OCI-LY1 (cell line): ENCODE results near the gene CEP85L.

ENCODE experiments used
- H2AFZ ChIP-seq: fragments of 200-600 bp; sonication (generic), shearing (Covaris generic); 2 replicates; pipeline ENCODE4 v1.6.0; 2014; ENCODE audit warnings: antibody characterized with exemption, mild to moderate bottlenecking, low read length
- H3F3A ChIP-seq: fragments of 200-600 bp; sonication (generic), shearing (Covaris generic); 2 replicates; pipeline ENCODE4 v1.6.0; 2014; ENCODE audit warnings: mild to moderate bottlenecking, antibody characterized with exemption, low read length, moderate library complexity; ENCODE audit not compliant: insufficient read depth
- H3K27ac ChIP-seq: fragments of 200-600 bp; sonication (generic); 2 replicates; pipeline ENCODE4 v1.5.1; 2014; ENCODE audit warnings: low read length, mixed run types, mild to moderate bottlenecking, low read depth; ENCODE audit not compliant: poor library complexity, severe bottlenecking
- H3K27me3 ChIP-seq: fragments of 200-600 bp; sonication (generic); 2 replicates; pipeline ENCODE4 v1.6.0; 2014; ENCODE audit warnings: antibody characterized with exemption, mild to moderate bottlenecking, low read length, moderate library complexity; ENCODE audit not compliant: insufficient read depth
- H3K36me3 ChIP-seq: fragments of 200-600 bp; sonication (generic); 2 replicates; pipeline ENCODE4 v1.6.1; 2014; ENCODE audit warnings: mild to moderate bottlenecking, antibody characterized with exemption, low read length, moderate library complexity, mixed read lengths; ENCODE audit not compliant: insufficient read depth
- H3K4me1 ChIP-seq: fragments of 200-600 bp; sonication (generic); 2 replicates; pipeline ENCODE4 v1.5.1; 2014; ENCODE audit warnings: mild to moderate bottlenecking, low read length, moderate library complexity; ENCODE audit not compliant: insufficient read depth, severe bottlenecking
- H3K4me2 ChIP-seq: fragments of 200-600 bp; sonication (generic), shearing (Covaris generic); 2 replicates; pipeline ENCODE4 v1.6.1; 2014; ENCODE audit warnings: low read length
- H3K4me3 ChIP-seq: fragments of 200-600 bp; sonication (generic); 2 replicates; pipeline ENCODE4 v1.5.1; 2014; ENCODE audit warnings: low read length, low read depth, mild to moderate bottlenecking, mixed read lengths; ENCODE audit not compliant: poor library complexity, severe bottlenecking
- H3K79me2 ChIP-seq: fragments of 200-600 bp; shearing (Covaris generic); 2 replicates; pipeline ENCODE4 v1.6.1; 2016; ENCODE audit warnings: mixed run types, low read length, mixed read lengths; ENCODE audit not compliant: insufficient read depth
- H3K9ac ChIP-seq: fragments of 200-600 bp; sonication (generic), shearing (Covaris generic); 2 replicates; pipeline ENCODE4 v1.6.1; 2014; ENCODE audit warnings: mild to moderate bottlenecking, low read length, mixed read lengths
- H3K9me2 ChIP-seq: fragments of 200-600 bp; sonication (generic), shearing (Covaris generic); 2 replicates; pipeline ENCODE4 v1.6.1; 2014; ENCODE audit warnings: low read depth, mild to moderate bottlenecking, low read length, mixed read lengths
- H3K9me3 ChIP-seq: fragments of 200-600 bp; shearing (Covaris generic); 2 replicates; pipeline ENCODE4 v1.6.1; 2014; ENCODE audit warnings: low read length, mixed read lengths
- H4K20me1 ChIP-seq: fragments of 200-600 bp; sonication (generic), shearing (Covaris generic); 2 replicates; pipeline ENCODE4 v1.6.0; 2016; ENCODE audit warnings: mild to moderate bottlenecking, low read length; ENCODE audit not compliant: insufficient read depth
- EZH2 ChIP-seq: fragments of 200-600 bp; sonication (generic), shearing (Covaris generic); IDR thresholded peaks from 2 replicates; pipeline ENCODE4 v1.8.0; 2017; ENCODE audit warnings: borderline replicate concordance, mixed run types, mild to moderate bottlenecking, antibody characterized with exemption, low read length, moderate library complexity, mixed read lengths
- TF ChIP-seq, protein P1 (sequence below): fragments of 200-600 bp; sonication (generic), shearing (Covaris generic); IDR thresholded peaks from 2 replicates; pipeline ENCODE4 v1.5.1; 2017; ENCODE audit warnings: mild to moderate bottlenecking, antibody characterized with exemption, low read length, moderate library complexity, mixed read lengths

The CEP85L gene

DNA sequence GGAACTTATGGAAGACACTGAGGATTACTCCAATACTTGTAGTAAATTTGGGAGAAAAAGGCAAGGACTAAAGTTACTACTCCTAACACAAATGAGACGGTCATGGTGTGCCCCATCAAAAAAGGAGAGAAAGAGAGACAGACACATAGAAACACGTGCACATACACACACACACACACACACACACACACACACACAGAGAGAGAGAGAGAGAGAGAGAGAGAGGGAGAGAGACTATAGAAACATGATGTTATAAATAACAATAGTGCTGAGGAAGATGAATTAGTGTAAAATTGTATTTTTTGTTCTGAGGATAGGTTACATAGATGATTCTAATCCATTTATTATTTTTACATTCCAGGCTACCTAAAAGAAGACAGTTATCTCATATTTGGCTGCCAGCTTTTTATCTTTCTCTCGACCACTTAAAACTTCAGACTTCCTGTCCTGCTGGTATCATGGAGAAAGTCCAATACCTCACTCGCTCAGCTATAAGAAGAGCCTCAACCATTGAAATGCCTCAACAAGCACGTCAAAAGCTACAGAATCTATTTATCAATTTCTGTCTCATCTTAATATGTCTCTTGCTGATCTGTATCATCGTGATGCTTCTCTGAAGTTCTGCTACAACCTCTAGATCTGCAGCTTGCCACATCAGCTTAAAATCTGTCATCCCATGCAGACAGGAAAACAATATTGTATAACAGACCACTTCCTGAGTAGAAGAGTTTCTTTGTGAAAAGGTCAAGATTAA is 92.8 kb downstream of the CEP85L start:
- H2AFZ ChIP-seq = no peak overlapping the region
- H3K79me2 ChIP-seq = no peaks in the 10 kb centered on the region
- TF ChIP-seq EZH2 = no peak
- TF ChIP-seq, protein P1, sequence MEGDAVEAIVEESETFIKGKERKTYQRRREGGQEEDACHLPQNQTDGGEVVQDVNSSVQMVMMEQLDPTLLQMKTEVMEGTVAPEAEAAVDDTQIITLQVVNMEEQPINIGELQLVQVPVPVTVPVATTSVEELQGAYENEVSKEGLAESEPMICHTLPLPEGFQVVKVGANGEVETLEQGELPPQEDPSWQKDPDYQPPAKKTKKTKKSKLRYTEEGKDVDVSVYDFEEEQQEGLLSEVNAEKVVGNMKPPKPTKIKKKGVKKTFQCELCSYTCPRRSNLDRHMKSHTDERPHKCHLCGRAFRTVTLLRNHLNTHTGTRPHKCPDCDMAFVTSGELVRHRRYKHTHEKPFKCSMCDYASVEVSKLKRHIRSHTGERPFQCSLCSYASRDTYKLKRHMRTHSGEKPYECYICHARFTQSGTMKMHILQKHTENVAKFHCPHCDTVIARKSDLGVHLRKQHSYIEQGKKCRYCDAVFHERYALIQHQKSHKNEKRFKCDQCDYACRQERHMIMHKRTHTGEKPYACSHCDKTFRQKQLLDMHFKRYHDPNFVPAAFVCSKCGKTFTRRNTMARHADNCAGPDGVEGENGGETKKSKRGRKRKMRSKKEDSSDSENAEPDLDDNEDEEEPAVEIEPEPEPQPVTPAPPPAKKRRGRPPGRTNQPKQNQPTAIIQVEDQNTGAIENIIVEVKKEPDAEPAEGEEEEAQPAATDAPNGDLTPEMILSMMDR = no peak
- no peaks in the 10 kb centered on the region for H3K27me3 ChIP-seq
- H3K27ac ChIP-seq = no peak overlapping the region
- H3F3A ChIP-seq = no peaks in the 10 kb centered on the region
- no peaks in the 10 kb centered on the region for H3K9me2 ChIP-seq
- H3K9me3 ChIP-seq = no peaks in the 10 kb centered on the region
- no peak overlapping the region for H3K9ac ChIP-seq
- no peak overlapping the region for H3K4me2 ChIP-seq
- H3K4me3 ChIP-seq = no peak overlapping the region
- H3K36me3 ChIP-seq = no peaks in the 10 kb centered on the region
- no peaks in the 10 kb centered on the region for H3K4me1 ChIP-seq
- no peaks in the 10 kb centered on the region for H4K20me1 ChIP-seq

DNA sequence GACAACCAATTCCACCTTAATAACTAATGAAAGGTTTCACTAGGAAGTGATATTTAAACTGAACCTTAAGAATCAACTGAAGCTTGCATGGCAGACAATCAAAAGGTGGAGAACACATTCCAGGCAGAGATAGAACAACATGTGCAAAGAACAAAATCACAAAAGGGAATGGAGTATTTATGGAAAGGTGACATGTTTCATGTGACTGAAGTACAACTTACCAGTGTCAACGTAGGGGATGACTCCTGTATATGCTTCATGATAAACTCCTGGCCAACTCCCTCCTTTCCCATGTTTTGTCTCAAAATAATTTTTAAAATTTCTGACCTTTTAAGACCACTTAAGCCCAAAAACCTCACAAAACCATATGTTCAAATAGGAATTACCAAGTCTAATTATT is 96.7 kb downstream of the CEP85L start:
- H3F3A ChIP-seq = no peaks in the 10 kb centered on the region
- no peak overlapping the region for H3K9ac ChIP-seq
- H2AFZ ChIP-seq = no peak overlapping the region
- no peak overlapping the region for H3K4me2 ChIP-seq
- H3K27ac ChIP-seq = no peak overlapping the region
- no peaks in the 10 kb centered on the region for H3K27me3 ChIP-seq
- H3K4me1 ChIP-seq = no peaks in the 10 kb centered on the region
- H3K4me3 ChIP-seq = no peak overlapping the region
- no peaks in the 10 kb centered on the region for H4K20me1 ChIP-seq
- H3K9me2 ChIP-seq = no peaks in the 10 kb centered on the region
- no peaks in the 10 kb centered on the region for H3K9me3 ChIP-seq
- no peaks in the 10 kb centered on the region for H3K36me3 ChIP-seq
- no peaks in the 10 kb centered on the region for H3K79me2 ChIP-seq
- no peak for TF ChIP-seq EZH2
- TF ChIP-seq, protein P1 = no peak

DNA sequence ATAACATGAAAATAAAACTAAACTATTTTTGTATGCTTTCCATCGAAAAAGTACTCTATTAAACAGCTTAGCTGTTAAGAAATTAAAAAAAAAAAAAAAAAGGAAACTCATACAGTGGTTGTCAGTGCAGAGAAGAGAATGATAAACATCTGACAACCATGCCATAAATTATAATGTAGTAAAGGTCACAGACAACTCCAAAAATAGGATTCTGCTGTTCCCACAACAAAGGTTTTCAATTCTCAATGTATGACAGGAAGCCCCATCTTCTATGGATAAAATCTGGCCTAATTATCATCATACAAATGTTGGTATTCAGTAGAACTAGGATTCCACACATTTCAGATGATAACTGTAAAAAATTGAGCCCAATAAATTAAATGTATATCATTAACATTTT is 98.3 kb downstream of the CEP85L start:
- Histone ChIP-seq H2AFZ (no peak overlapping the region), H3K9me3 (no peaks in the 10 kb centered on the region), H3K79me2 (no peaks in the 10 kb centered on the region), H3K27ac (no peak overlapping the region), H3K4me2 (no peak overlapping the region), H3K27me3 (no peaks in the 10 kb centered on the region), H4K20me1 (no peaks in the 10 kb centered on the region), H3F3A (no peaks in the 10 kb centered on the region), H3K9me2 (no peaks in the 10 kb centered on the region), H3K4me3 (no peak overlapping the region), H3K9ac (no peak overlapping the region), H3K36me3 (no peaks in the 10 kb centered on the region), H3K4me1 (no peaks in the 10 kb centered on the region)
- no peak for TF ChIP-seq EZH2
- TF ChIP-seq, protein P1 = no peak
